PC-3 (cell line): ENCODE results near the gene PVALEF.

Experiments
- EZH2 ChIP-seq: fragments of 300-600 bp; sonication (generic); IDR thresholded peaks from one replicate; pipeline ENCODE4 v1.6.1; 2017; ENCODE audit warnings: antibody characterized with exemption, mild to moderate bottlenecking, low read length; ENCODE audit not compliant: unreplicated experiment
- EZH2phosphoT487 ChIP-seq: fragments of 300-600 bp; sonication (generic); IDR thresholded peaks from 2 replicates; pipeline ENCODE4 v1.6.1; 2018; ENCODE audit warnings: mild to moderate bottlenecking, antibody characterized with exemption, low read length, borderline replicate concordance
- TF ChIP-seq, protein P1 (sequence below): fragments of 300-600 bp; sonication (generic); conservative IDR thresholded peaks from 2 replicates; pipeline ENCODE4 v1.5.1; 2017; ENCODE audit warnings: antibody characterized with exemption, low read depth, mild to moderate bottlenecking, low read length

- TF ChIP-seq, protein P1, sequence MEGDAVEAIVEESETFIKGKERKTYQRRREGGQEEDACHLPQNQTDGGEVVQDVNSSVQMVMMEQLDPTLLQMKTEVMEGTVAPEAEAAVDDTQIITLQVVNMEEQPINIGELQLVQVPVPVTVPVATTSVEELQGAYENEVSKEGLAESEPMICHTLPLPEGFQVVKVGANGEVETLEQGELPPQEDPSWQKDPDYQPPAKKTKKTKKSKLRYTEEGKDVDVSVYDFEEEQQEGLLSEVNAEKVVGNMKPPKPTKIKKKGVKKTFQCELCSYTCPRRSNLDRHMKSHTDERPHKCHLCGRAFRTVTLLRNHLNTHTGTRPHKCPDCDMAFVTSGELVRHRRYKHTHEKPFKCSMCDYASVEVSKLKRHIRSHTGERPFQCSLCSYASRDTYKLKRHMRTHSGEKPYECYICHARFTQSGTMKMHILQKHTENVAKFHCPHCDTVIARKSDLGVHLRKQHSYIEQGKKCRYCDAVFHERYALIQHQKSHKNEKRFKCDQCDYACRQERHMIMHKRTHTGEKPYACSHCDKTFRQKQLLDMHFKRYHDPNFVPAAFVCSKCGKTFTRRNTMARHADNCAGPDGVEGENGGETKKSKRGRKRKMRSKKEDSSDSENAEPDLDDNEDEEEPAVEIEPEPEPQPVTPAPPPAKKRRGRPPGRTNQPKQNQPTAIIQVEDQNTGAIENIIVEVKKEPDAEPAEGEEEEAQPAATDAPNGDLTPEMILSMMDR = no peak
- TF ChIP-seq EZH2 (no peak), EZH2phosphoT487 (no peak)
Observed at GRCh38 chr17:81173762-81174155, 8.5 kb downstream of the PVALEF start.
